Mammary epithelial cell (primary cell): ENCODE measurements around the gene OPHN1.

ENCODE experiments used
- EZH2 ChIP-seq: IDR thresholded peaks from 2 replicates; pipeline ENCODE4 v1.6.1; 2012; ENCODE audit warnings: low read length, inconsistent platforms, borderline replicate concordance
- TF ChIP-seq, protein P1 (sequence below), 2 donors: IDR thresholded peaks in 1 of 2; conservative IDR thresholded peaks in 1 of 2; 2 replicates each; pipeline ENCODE4 v1.5.1; 2011 to 2012; ENCODE audit warnings: inconsistent platforms in 2 of 2, low read length in 2 of 2, mild to moderate bottlenecking in 2 of 2, control low read depth in 1 of 2, low read depth in 1 of 2; ENCODE audit not compliant: insufficient read depth in 1 of 2; ENCODE audit errors: extremely low read depth in 1 of 2

DNA sequence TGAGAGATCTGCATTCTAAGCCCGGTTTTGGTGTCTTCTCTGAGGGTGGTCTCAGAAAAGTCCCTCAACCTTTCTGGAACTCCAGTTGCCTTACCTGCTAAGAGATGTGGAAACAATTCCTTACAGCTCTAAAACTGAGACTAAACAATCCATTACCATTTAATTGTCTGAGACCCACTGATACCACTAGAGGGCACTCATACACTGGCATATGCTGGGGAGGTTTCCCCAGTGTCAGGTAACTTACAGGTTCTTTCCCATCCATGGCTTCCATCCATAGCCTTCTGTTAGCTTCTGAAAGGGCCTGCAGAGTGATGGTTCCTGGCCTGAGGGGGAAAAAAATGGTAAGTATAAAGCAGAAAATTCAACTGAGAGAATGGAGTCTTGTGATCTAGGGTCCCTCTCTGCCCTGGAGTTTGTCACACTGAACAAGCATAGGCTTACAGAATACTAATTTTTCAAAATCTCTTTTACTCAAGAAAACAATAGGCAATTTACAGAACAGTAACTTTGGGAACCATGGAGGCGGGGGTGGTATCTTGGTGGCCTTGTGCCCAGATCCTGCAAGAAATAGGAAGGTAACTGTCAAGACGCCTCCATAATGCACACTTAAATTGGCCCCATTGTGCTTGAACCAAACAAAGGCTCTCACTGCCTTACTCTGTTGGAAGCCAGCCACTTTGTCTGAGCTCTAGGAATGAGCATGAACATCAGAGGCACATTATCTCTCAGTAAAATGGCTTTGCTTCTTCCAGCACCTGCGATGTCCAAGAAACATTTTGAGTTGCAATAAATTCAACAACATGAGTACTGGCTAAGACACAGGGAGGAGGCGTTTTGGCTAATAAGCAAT, 236.1 kb downstream of the OPHN1 start:
- TF ChIP-seq, protein P1, sequence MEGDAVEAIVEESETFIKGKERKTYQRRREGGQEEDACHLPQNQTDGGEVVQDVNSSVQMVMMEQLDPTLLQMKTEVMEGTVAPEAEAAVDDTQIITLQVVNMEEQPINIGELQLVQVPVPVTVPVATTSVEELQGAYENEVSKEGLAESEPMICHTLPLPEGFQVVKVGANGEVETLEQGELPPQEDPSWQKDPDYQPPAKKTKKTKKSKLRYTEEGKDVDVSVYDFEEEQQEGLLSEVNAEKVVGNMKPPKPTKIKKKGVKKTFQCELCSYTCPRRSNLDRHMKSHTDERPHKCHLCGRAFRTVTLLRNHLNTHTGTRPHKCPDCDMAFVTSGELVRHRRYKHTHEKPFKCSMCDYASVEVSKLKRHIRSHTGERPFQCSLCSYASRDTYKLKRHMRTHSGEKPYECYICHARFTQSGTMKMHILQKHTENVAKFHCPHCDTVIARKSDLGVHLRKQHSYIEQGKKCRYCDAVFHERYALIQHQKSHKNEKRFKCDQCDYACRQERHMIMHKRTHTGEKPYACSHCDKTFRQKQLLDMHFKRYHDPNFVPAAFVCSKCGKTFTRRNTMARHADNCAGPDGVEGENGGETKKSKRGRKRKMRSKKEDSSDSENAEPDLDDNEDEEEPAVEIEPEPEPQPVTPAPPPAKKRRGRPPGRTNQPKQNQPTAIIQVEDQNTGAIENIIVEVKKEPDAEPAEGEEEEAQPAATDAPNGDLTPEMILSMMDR (conservative IDR thresholded peaks at IDR 0.05 in 1 of 2, IDR thresholded peaks at IDR 0.05 in 1 of 2; ENCODE audit: extremely low read depth in 1 of 2, insufficient read depth in 1 of 2, low read depth in 1 of 2, low read length in 2 of 2): peak; percentile 76 to 86
- no peak for TF ChIP-seq EZH2
